Measurements from ENCODE around the gene FAM124B. TPM values are rescaled to one million over a fixed set of nuclear protein-coding genes. Genes with fewer than 3 reads are reported as not detected.

The FAM124B gene
- 10 to 100 TPM in 3 of 12 donors, 1 to 10 TPM in 7, not detected in 2; 4.3 to 10.5 (median 7.8) TPM for polyA plus RNA-seq (ENCODE audit: insufficient read length in 12 of 12)
- long read RNA-seq, donor 1 = 0 reads
- long read RNA-seq, donor 2, transcript FAM124B-203 (2 exons, 2,509 nt) = major isoform, 6 of 8 reads
- long read RNA-seq, donor 2, partial matches to known transcripts = 0 of 8 reads
- long read RNA-seq, donor 2, other reads (novel, unspliced or antisense) = 0 of 8 reads
- long read RNA-seq, donor 3, partial matches to known transcripts = 0 of 1 reads
- long read RNA-seq, donor 3, other reads (novel, unspliced or antisense) = 0 of 1 reads
- long read RNA-seq, donor 4 = 0 reads
- long read RNA-seq, donor 5, partial matches to known transcripts = 0 of 2 reads
- long read RNA-seq, donor 5, other reads (novel, unspliced or antisense) = 0 of 2 reads
- long read RNA-seq, donor 6, partial matches to known transcripts = 0 of 2 reads
- long read RNA-seq, donor 6, other reads (novel, unspliced or antisense) = 0 of 2 reads
- long read RNA-seq, donor 7, partial matches to known transcripts = 0 of 3 reads
- long read RNA-seq, donor 7, other reads (novel, unspliced or antisense) = 0 of 3 reads
- long read RNA-seq, donor 8, partial matches to known transcripts = 0 of 5 reads
- long read RNA-seq, donor 8, other reads (novel, unspliced or antisense) = 0 of 5 reads
- long read RNA-seq, donor 9, partial matches to known transcripts = 0 of 1 reads
- long read RNA-seq, donor 9, other reads (novel, unspliced or antisense) = 0 of 1 reads
- long read RNA-seq, donor 10, transcript FAM124B-203 (2 exons, 2,509 nt) = major isoform, 6 of 6 reads
- long read RNA-seq, donor 10, partial matches to known transcripts = 0 of 6 reads
- long read RNA-seq, donor 10, other reads (novel, unspliced or antisense) = 0 of 6 reads
- long read RNA-seq, donor 11, partial matches to known transcripts = 0 of 3 reads
- long read RNA-seq, donor 11, other reads (novel, unspliced or antisense) = 0 of 3 reads

- peak; percentile 66 for DNase-seq
These were observed at the start of gene FAM124B for GRCh38 chr2:224401641-224402342. Gene FAM124B (minus strand): TSS chr2:224402107. CDS start chr2:224401768, 339 bp downstream.

- DNase-seq = no peak
These were observed 47.6 kb upstream of the FAM124B start for GRCh38 chr2:224449212-224450147.

GRCh38 chr2:224448236-224448635 is 46.3 kb upstream of the FAM124B start:
- no peak for DNase-seq

GRCh38 chr2:224444783-224445182 is 42.9 kb upstream of the FAM124B start:
- DNase-seq = no peak

- DNase-seq = no peak
These were observed 42.1 kb upstream of the FAM124B start for GRCh38 chr2:224444021-224444420.

GRCh38 chr2:224442071-224442967 is 40.4 kb upstream of the FAM124B start:
- peak; percentile 21 for DNase-seq

GRCh38 chr2:224440988-224441387 is 39.1 kb upstream of the FAM124B start:
- DNase-seq = no peak

GRCh38 chr2:224438726-224439125 is 36.8 kb upstream of the FAM124B start:
- DNase-seq = no peak

- no peak for DNase-seq
These were observed 34.7 kb upstream of the FAM124B start for GRCh38 chr2:224436634-224437033.

GRCh38 chr2:224434618-224435017 is 32.7 kb upstream of the FAM124B start:
- DNase-seq = no peak

GRCh38 chr2:224433442-224433841 is 31.5 kb upstream of the FAM124B start:
- no peak for DNase-seq

- DNase-seq = no peak
These were observed 30.2 kb upstream of the FAM124B start for GRCh38 chr2:224432003-224432579.

- no peak for DNase-seq
These were observed 27.5 kb upstream of the FAM124B start for GRCh38 chr2:224429441-224429810.

- DNase-seq = no peak
These were observed 27.0 kb upstream of the FAM124B start for GRCh38 chr2:224428787-224429440.

GRCh38 chr2:224427471-224427870 is 25.6 kb upstream of the FAM124B start:
- no peak for DNase-seq

GRCh38 chr2:224426656-224427055 is 24.7 kb upstream of the FAM124B start:
- DNase-seq = no peak

GRCh38 chr2:224421065-224421464 is 19.2 kb upstream of the FAM124B start:
- no peak for DNase-seq

- DNase-seq = no peak
These were observed 16.0 kb upstream of the FAM124B start for GRCh38 chr2:224417947-224418346.

GRCh38 chr2:224417361-224417729 is 15.4 kb upstream of the FAM124B start:
- no peak for DNase-seq

Measured in muscle of arm (tissue), 14 donors.